DND-41 (cell line): ENCODE measurements around the gene NAXD.

Experiments used
- ATAC-seq: fragments of 200-7000 bp; cut with Tn5 transposase; 3 replicates; pipeline ENCODE4 v1.9.1; 2021; ENCODE audit warnings: low read depth; ENCODE audit not compliant: insufficient read depth
- DNase-seq: peaks from one replicate; pipeline ENCODE4 v3.0.0-alpha.2; 2020
- H2AFZ ChIP-seq: 2 replicates; pipeline ENCODE4 v1.6.0; 2012; ENCODE audit warnings: low read depth, low read length
- H3K27ac ChIP-seq: 2 replicates; pipeline ENCODE4 v1.5.1; 2012; ENCODE audit warnings: low read length, inconsistent platforms
- H3K27me3 ChIP-seq: fragments of 200-600 bp; sonication (generic); 2 replicates; pipeline ENCODE4 v1.6.0; 2012; ENCODE audit warnings: low read length, mild to moderate bottlenecking, inconsistent platforms; ENCODE audit not compliant: insufficient read depth, poor library complexity
- H3K36me3 ChIP-seq: 2 replicates; pipeline ENCODE4 v1.5.1; 2012; ENCODE audit warnings: low read length, inconsistent platforms; ENCODE audit not compliant: insufficient read depth
- H3K4me1 ChIP-seq: 2 replicates; pipeline ENCODE4 v1.5.1; 2012; ENCODE audit warnings: mild to moderate bottlenecking, low read length; ENCODE audit not compliant: insufficient read depth
- H3K4me2 ChIP-seq: 2 replicates; pipeline ENCODE4 v1.6.0; 2012; ENCODE audit warnings: mild to moderate bottlenecking, moderate library complexity, low read length, inconsistent platforms; ENCODE audit not compliant: insufficient read depth
- H3K4me3 ChIP-seq, 2 experiments: fragments of 200-600 bp in 1 of 2; shearing (Covaris generic) in 1 of 2; 2 replicates each; pipeline ENCODE4 v1.5.1; 2012 to 2016; ENCODE audit warnings: inconsistent platforms in 2 of 2, low read length in 2 of 2, mild to moderate bottlenecking in 2 of 2, low read depth in 1 of 2, moderate library complexity in 1 of 2
- H3K79me2 ChIP-seq: 2 replicates; pipeline ENCODE4 v1.6.0; 2012; ENCODE audit warnings: low read length, inconsistent platforms; ENCODE audit not compliant: insufficient read depth
- H3K9ac ChIP-seq: 2 replicates; pipeline ENCODE4 v1.6.0; 2012; ENCODE audit warnings: low read depth, mild to moderate bottlenecking, inconsistent platforms, low read length, moderate library complexity
- H3K9me3 ChIP-seq: 2 replicates; pipeline ENCODE4 v1.5.1; 2012; ENCODE audit warnings: low read length, moderate library complexity, mild to moderate bottlenecking, inconsistent platforms; ENCODE audit not compliant: insufficient read depth, severe bottlenecking
- H4K20me1 ChIP-seq: 2 replicates; pipeline ENCODE4 v1.6.0; 2012; ENCODE audit warnings: low read length; ENCODE audit not compliant: insufficient read depth
- CTCF ChIP-seq: IDR thresholded peaks from 2 replicates; pipeline ENCODE4 v1.5.1; 2012; ENCODE audit warnings: borderline replicate concordance, low read length, moderate library complexity, mild to moderate bottlenecking; ENCODE audit not compliant: poor library complexity, severe bottlenecking; ENCODE audit errors: extremely low read depth
- EZH2 ChIP-seq: IDR thresholded peaks from 3 replicates; pipeline ENCODE4 v1.6.1; 2012; ENCODE audit warnings: borderline replicate concordance, low read depth, mild to moderate bottlenecking, moderate library complexity, low read length, inconsistent platforms; ENCODE audit not compliant: severe bottlenecking

NAXD gene

GRCh38 chr13:110617321-110618072 is 2.2 kb downstream of the NAXD start:
- Histone ChIP-seq H3K4me3 (peak overlapping the region in 1 of 2 experiments; percentile 97; a peak in 1 of 4 replicates), H3K4me1 (peaks cover 28% of the 10 kb centered on the region), H3K27ac (no peak overlapping the region), H3K79me2 (peaks cover 72% of the 10 kb centered on the region), H3K4me2 (peak overlapping the region; percentile 98), H4K20me1 (peaks cover 42% of the 10 kb centered on the region), H2AFZ (no peak overlapping the region), H3K27me3 (no peaks in the 10 kb centered on the region), H3K36me3 (peaks cover 9% of the 10 kb centered on the region), H3K9ac (peak overlapping the region; percentile 93; the same call in 1 of the 2 replicates), H3K9me3 (no peaks in the 10 kb centered on the region)
- DNase-seq (no peak), ATAC-seq (no peak)
- TF ChIP-seq CTCF (no peak), EZH2 (no peak)

GRCh38 chr13:110618167-110618566 is 2.8 kb downstream of the NAXD start:
- no peaks in the 10 kb centered on the region for H3K27me3 ChIP-seq
- H3K27ac ChIP-seq = no peak overlapping the region

DNA sequence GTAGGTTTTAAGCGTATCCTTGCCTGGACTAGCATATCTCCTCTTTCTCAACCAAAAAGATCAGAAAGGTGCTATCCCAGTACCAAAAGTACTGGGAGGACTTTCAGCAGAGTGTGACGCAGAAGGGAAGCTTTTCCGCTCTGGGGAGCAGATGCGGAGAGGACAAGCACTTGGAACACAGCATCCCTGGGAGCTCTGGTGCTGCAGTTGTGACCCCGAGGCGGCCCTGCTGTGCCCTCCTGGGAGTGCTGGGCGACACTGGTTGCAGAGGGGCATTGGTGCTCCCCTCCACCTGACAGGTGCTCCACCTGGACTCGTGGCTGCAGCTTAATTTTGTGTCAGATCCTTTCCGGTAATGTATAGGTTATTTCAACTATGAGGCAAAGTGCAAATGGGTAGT is 3.4 kb downstream of the NAXD start:
- Histone ChIP-seq H4K20me1 (peaks cover 52% of the 10 kb centered on the region), H3K4me1 (peaks cover 28% of the 10 kb centered on the region), H2AFZ (no peak overlapping the region), H3K27me3 (no peaks in the 10 kb centered on the region), H3K9ac (no peak overlapping the region), H3K27ac (no peak overlapping the region), H3K4me3 (no peak overlapping the region), H3K79me2 (peaks cover 83% of the 10 kb centered on the region), H3K36me3 (peaks cover 21% of the 10 kb centered on the region), H3K9me3 (no peaks in the 10 kb centered on the region), H3K4me2 (no peak overlapping the region; the same call in 1 of the 2 replicates)
- no peak for ATAC-seq
- TF ChIP-seq CTCF = no peak
- DNase-seq = no peak

More at GRCh38 chr13:110618167-110618566, 2.8 kb downstream of the NAXD start:
- no peak for ATAC-seq
- peaks cover 49% of the 10 kb centered on the region for H4K20me1 ChIP-seq
- no peak for DNase-seq
- H3K36me3 ChIP-seq = peaks cover 16% of the 10 kb centered on the region
- peaks cover 28% of the 10 kb centered on the region for H3K4me1 ChIP-seq
- no peak overlapping the region for H2AFZ ChIP-seq
- H3K79me2 ChIP-seq = peaks cover 78% of the 10 kb centered on the region
- TF ChIP-seq EZH2 (no peak), CTCF (no peak)
- H3K9me3 ChIP-seq = no peaks in the 10 kb centered on the region
- no peak overlapping the region for H3K9ac ChIP-seq
- peak overlapping the region; percentile 12; the same call in 1 of the 2 replicates for H3K4me2 ChIP-seq
- H3K4me3 ChIP-seq = no peak overlapping the region
